ENCODE measurements around the gene GLCCI1. TPM values are rescaled to one million over a fixed set of nuclear protein-coding genes. Genes with fewer than 3 reads are reported as not detected.

The GLCCI1 gene
- total RNA-seq, 2 donors from 2014 or later: 5.8 to 15.6 TPM

- H3K9me3 ChIP-seq: no peaks in the 10 kb centered on the region
- ATAC-seq (ENCODE audit: insufficient number of reproducible peaks, low FRiP score, low read depth): no peak
- H3K27me3 ChIP-seq (replicated peaks; ENCODE audit: insufficient read depth): no peaks in the 10 kb centered on the region
These were observed 2.1 kb downstream of the GLCCI1 start for GRCh38 chr7:7970531-7971307.

GRCh38 chr7:7971308-7972040 is 2.9 kb downstream of the GLCCI1 start:
- H3K4me1 ChIP-seq (ENCODE audit: control insufficient read depth in 1 of 2, low read depth in 2 of 2): peaks cover 10 to 12% of the 10 kb centered on the region in 2 donors
- ATAC-seq (ENCODE audit: insufficient number of reproducible peaks, low FRiP score, low read depth) (no peak), DNase-seq (ENCODE audit: low spot score) (no peak)
- peak overlapping the region; percentile 78 for H3K4me3 ChIP-seq
- H3K27ac ChIP-seq: no peak overlapping the region
- TF ChIP-seq CTCF (IDR thresholded peaks at IDR 0.05): no peak
- H3K27me3 ChIP-seq (replicated peaks; ENCODE audit: insufficient read depth): no peaks in the 10 kb centered on the region
- H3K9me3 ChIP-seq: no peaks in the 10 kb centered on the region
- H3K36me3 ChIP-seq: no peaks in the 10 kb centered on the region

More at GRCh38 chr7:7970531-7971307, 2.1 kb downstream of the GLCCI1 start:
- peaks cover 10 to 12% of the 10 kb centered on the region in 2 donors for H3K4me1 ChIP-seq (ENCODE audit: control insufficient read depth in 1 of 2, low read depth in 2 of 2)
- H3K36me3 ChIP-seq: no peaks in the 10 kb centered on the region
- TF ChIP-seq CTCF (IDR thresholded peaks at IDR 0.05): no peak
- no peak for DNase-seq (ENCODE audit: low spot score)
- H3K27ac ChIP-seq: peak overlapping the region in 1 of 2 donors; percentile 11
- H3K4me3 ChIP-seq: peak overlapping the region; percentile 78

GRCh38 chr7:7972128-7972527 is 3.5 kb downstream of the GLCCI1 start:
- no peaks in the 10 kb centered on the region for H3K36me3 ChIP-seq
- no peak overlapping the region for H3K27ac ChIP-seq
- no peak for ATAC-seq (ENCODE audit: insufficient number of reproducible peaks, low FRiP score, low read depth)
- H3K27me3 ChIP-seq (replicated peaks; ENCODE audit: insufficient read depth): no peaks in the 10 kb centered on the region
- no peak for DNase-seq (ENCODE audit: low spot score)
- peaks cover 16% of the 10 kb centered on the region in 2 donors for H3K4me1 ChIP-seq (ENCODE audit: control insufficient read depth in 1 of 2, low read depth in 2 of 2)
- H3K9me3 ChIP-seq: no peaks in the 10 kb centered on the region
- TF ChIP-seq CTCF (IDR thresholded peaks at IDR 0.05): no peak
- H3K4me3 ChIP-seq: peak overlapping the region; percentile 78

GRCh38 chr7:7972922-7973594 is 4.5 kb downstream of the GLCCI1 start:
- Histone ChIP-seq H3K27me3 (replicated peaks; ENCODE audit: insufficient read depth) (no peaks in the 10 kb centered on the region), H3K9me3 (no peaks in the 10 kb centered on the region), H3K4me1 (ENCODE audit: control insufficient read depth in 1 of 2, low read depth in 2 of 2) (peaks cover 24 to 25% of the 10 kb centered on the region in 2 donors), H3K4me3 (no peak overlapping the region), H3K27ac (no peak overlapping the region), H3K36me3 (no peaks in the 10 kb centered on the region)
- TF ChIP-seq CTCF (IDR thresholded peaks at IDR 0.05): no peak
- no peak for DNase-seq (ENCODE audit: low spot score)
- ATAC-seq (ENCODE audit: insufficient number of reproducible peaks, low FRiP score, low read depth): no peak

GRCh38 chr7:7976677-7977076 is 8.1 kb downstream of the GLCCI1 start:
- no peak for TF ChIP-seq CTCF (IDR thresholded peaks at IDR 0.05)

More at GRCh38 chr7:7976677-7977076, 8.1 kb downstream of the GLCCI1 start:
- ATAC-seq (ENCODE audit: insufficient number of reproducible peaks, low FRiP score, low read depth): no peak
- Histone ChIP-seq H3K4me3 (no peak overlapping the region), H3K4me1 (ENCODE audit: control insufficient read depth in 1 of 2, low read depth in 2 of 2) (peaks cover 16 to 32% of the 10 kb centered on the region in 2 donors), H3K9me3 (no peaks in the 10 kb centered on the region), H3K27ac (no peak overlapping the region), H3K27me3 (replicated peaks; ENCODE audit: insufficient read depth) (no peaks in the 10 kb centered on the region), H3K36me3 (no peaks in the 10 kb centered on the region)
- DNase-seq (ENCODE audit: low spot score): no peak
